Fibroblast of villous mesenchyme (primary cell): ENCODE results near the gene SPNS3. TPM values are rescaled to one million over a fixed set of nuclear protein-coding genes. Genes with fewer than 3 reads are reported as not detected.

Experiments used
- DNase-seq: peaks from one replicate; pipeline ENCODE4 v3.0.0-alpha.2; 2010; ENCODE audit warnings: low read depth
- H3K4me3 ChIP-seq: 2 replicates; pipeline ENCODE4 v1.5.1; 2011; ENCODE audit warnings: low read depth, mild to moderate bottlenecking, low read length
- total RNA-seq: library from RNA; depleted of rRNA; stranded (reverse); fragments of >200 nt; gene quantifications from 2 replicates; pipeline ENCODE4 v1.2.3, GENCODE V29; 2012
- TF ChIP-seq, protein P1 (sequence below): IDR thresholded peaks from 2 replicates; pipeline ENCODE4 v1.5.1; 2012; ENCODE audit warnings: low read depth, mild to moderate bottlenecking, low read length; ENCODE audit not compliant: insufficient read depth

The SPNS3 gene
- total RNA-seq, 1 donor, result not detected

DNA sequence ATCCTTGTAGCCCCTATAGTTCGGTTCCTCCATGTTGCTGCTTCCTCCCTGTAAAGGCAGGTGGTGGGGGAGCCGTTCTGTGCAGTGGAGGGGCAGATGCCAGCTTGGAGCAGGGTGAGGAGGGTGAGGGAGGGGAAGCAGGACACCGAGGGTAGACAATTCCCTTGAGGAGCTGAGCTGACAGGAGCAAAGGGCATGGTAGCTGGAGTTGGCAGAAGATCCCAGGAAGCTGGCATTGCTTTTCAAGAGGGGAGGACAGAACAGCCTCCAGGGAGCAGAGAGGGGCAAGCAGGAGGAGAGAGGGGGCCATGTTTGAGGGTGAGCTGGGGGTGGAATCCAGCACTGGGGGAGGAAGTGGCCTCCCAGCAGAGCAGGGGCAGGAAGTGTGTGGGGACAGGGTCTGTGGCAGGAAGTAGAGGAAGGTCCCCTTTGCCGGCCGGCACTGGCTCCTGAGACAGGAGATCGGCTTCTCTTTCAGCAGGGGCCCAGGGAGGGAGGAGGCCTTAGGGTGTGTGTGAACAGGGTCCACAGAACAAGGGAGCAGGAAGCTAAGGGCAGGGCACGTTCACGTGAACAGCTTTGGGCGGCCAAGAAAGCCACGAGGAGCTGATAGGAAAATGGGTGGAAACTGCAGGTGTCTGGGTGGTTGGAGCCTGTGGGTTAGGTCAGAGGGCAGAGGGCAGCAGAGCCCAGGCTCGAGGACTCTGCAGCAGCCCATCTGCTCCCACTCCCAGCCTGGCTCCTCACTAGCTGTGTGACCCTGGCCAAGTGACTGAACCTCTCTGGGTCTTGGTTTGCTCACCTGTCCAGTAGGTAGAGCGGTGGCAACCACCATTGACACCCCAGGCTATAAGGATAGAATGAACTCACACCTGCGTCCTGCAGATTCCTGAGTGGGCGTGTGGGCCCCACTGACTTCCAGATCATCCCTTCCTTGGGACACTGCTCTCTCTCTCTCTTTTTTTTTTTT lies 47.5 kb downstream of the SPNS3 start:
- TF ChIP-seq, protein P1, sequence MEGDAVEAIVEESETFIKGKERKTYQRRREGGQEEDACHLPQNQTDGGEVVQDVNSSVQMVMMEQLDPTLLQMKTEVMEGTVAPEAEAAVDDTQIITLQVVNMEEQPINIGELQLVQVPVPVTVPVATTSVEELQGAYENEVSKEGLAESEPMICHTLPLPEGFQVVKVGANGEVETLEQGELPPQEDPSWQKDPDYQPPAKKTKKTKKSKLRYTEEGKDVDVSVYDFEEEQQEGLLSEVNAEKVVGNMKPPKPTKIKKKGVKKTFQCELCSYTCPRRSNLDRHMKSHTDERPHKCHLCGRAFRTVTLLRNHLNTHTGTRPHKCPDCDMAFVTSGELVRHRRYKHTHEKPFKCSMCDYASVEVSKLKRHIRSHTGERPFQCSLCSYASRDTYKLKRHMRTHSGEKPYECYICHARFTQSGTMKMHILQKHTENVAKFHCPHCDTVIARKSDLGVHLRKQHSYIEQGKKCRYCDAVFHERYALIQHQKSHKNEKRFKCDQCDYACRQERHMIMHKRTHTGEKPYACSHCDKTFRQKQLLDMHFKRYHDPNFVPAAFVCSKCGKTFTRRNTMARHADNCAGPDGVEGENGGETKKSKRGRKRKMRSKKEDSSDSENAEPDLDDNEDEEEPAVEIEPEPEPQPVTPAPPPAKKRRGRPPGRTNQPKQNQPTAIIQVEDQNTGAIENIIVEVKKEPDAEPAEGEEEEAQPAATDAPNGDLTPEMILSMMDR, result no peak
- H3K4me3 ChIP-seq, result no peak overlapping the region
- DNase-seq, result no peak

DNA sequence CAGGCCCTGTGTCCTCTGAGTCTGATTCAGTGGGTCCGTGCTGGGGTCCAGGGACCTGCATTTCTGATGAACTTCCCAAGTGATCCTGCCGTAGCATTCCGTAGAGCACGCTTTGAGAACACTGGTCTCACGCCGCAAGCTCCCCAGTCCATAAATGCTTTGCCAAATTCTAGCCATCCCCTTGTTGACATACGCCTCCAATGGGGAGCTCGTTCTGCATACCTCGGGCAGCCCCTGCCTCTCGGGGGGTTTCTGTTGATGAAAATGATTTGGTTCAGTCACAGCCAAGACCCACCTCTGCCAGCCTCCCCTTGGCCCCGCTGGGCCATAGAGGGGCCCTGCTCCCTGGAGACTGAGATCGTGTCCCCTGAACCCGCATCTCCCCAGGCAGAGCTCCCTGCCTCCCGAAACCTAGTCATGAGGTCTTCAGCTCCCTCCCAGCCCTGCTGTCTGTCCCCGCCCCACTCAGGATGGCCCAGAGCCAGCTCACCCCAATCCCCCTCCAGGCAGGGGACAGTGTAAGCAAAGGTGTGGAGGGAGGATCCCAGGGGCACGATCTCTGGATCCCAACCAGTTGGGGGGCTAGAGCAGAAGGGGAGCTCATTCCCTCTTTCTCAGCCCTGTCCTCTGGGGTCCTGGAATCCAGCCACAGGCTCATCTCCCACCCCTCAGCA lies 48.7 kb downstream of the SPNS3 start:
- no peak overlapping the region for H3K4me3 ChIP-seq
- TF ChIP-seq, protein P1, result no peak
- DNase-seq, result no peak

DNA sequence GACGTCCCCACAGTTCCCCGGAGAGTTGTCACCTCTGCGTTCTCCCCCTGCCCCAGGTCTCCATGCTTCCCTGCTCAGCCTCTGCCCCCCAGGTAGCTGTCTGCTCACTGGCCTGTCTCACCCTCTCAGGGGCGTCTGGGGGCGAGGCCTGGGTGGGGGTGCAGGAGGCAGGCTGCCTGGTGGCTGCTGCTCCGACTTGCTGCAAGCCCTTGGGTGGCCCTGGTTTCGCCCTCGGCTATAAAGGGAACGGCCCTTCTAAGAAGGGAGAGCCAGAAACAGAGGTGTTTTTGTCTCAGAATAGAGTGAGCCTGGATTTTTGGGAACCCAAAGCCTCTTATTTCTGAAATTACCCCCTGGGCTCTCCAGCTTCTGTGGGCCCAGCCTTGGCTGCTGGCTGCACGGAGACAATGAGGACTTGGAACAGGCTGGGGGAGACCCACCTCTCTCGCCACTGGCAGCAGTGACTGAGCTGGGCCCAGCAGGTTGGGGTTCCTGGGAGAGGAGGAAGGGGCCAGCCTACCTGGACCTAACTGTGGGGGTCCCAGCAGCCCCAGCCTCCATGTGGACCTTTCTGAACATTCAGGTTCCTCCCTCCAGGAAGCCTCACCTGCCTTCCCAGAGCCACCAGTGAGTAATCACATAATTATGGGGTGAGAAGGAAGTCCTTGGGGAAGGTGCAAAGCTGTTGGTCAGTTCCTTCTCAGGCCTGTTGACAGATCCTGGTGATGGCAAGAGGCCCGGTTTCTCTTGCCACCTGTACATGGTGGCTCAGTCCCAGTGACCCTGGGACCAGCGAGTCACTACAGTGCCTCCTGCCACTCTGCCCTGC lies 49.5 kb downstream of the SPNS3 start:
- TF ChIP-seq, protein P1, result no peak
- no peak overlapping the region for H3K4me3 ChIP-seq
- DNase-seq, result no peak

DNA sequence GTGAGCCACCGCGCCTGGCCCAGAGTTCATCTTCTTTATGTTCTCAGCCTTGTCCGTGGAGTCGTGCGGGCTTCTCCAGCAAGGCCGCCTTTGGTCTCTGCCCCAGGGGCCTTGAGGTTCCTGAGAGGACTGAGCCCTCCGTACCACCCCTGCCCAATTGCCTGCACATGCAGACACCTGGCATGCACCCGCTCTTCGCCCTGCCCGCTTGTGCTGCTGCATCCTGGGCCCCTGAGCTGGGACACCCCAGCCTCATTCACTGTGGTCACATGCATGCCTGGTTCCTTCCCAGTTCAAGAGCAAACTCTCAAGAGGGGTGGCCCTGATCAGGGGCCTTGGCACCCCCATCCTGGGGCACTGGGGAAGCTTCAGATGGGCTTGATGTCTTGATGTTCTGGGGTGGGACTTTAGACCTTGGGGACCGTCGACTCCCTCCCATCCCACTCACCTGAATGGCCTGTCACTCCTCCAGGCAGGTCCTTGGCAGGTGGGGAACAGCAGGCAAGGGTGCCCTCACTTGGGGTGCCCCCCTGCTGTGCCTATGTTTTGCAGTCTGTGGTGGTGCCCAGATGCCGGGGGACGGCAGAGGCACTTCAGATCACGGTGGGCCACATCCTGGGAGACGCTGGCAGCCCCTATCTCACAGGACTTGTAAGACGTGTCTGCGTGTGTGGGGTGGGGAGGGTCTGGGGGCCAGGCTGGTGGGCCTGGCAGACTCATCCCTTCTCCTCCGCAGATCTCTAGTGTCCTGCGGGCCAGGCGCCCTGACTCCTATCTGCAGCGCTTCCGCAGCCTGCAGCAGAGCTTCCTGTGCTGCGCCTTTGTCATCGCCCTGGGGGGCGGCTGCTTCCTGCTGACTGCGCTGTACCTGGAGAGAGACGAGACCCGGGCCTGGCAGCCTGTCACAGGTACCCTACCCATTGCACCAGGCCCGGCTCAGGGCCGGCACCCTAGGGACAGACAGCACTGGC lies 52.2 kb downstream of the SPNS3 start:
- no peak overlapping the region for H3K4me3 ChIP-seq
- TF ChIP-seq, protein P1, result no peak
- DNase-seq, result no peak

DNA sequence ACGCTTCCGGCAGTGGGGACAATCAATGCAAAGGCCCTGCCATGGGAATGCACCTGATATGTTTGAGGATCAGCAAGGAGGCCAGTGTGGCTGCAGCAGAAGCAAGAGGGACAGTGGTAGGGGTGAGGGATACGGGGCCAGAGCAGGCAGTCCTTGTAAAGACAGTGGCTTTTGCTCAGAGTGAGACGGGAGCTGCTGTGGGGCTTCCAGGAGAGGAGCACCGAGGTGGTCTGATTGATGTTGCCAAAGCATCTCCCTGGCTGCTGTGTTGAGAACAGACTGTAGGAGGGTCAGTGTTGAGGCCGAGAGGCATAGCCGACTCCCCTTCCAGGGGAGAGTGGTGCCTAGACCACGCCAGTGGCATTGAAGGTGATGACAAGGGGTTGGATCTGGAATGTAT lies 53.6 kb downstream of the SPNS3 start:
- TF ChIP-seq, protein P1, result no peak
- H3K4me3 ChIP-seq, result no peak overlapping the region
- no peak for DNase-seq
